NCI-H748 (cell line): ENCODE measurements around the gene GRID1.

Source experiments
- DNase-seq: peaks from one replicate; lab custom pipeline; 2025; ENCODE audit not compliant: unreplicated experiment; lab: John Stamatoyannopoulos, UW

Gene GRID1

GRCh38 chr10:86295351-86295750 lies 71.2 kb downstream of the GRID1 start:
- no peak for DNase-seq

- DNase-seq = no peak
These were observed 72.0 kb downstream of the GRID1 start for GRCh38 chr10:86294346-86295265.

GRCh38 chr10:86293396-86293791 lies 73.2 kb downstream of the GRID1 start:
- DNase-seq = no peak

- DNase-seq = no peak
These were observed 73.9 kb downstream of the GRID1 start for GRCh38 chr10:86292462-86293395.

- no peak for DNase-seq
These were observed 74.8 kb downstream of the GRID1 start for GRCh38 chr10:86291616-86292340.

GRCh38 chr10:86290933-86291615 lies 75.5 kb downstream of the GRID1 start:
- no peak for DNase-seq

GRCh38 chr10:86289577-86289868 lies 77.1 kb downstream of the GRID1 start:
- no peak for DNase-seq

- no peak for DNase-seq
These were observed 77.7 kb downstream of the GRID1 start for GRCh38 chr10:86288695-86289576.

GRCh38 chr10:86287966-86288579 lies 78.5 kb downstream of the GRID1 start:
- DNase-seq = no peak

GRCh38 chr10:86287110-86287793 lies 79.3 kb downstream of the GRID1 start:
- DNase-seq = no peak

GRCh38 chr10:86286236-86287109 lies 80.1 kb downstream of the GRID1 start:
- DNase-seq = no peak

GRCh38 chr10:86285136-86285790 lies 81.3 kb downstream of the GRID1 start:
- peak; percentile 73 for DNase-seq

- DNase-seq = no peak
These were observed 82.1 kb downstream of the GRID1 start for GRCh38 chr10:86284355-86285105.

GRCh38 chr10:86283466-86284287 lies 82.9 kb downstream of the GRID1 start:
- DNase-seq = no peak

- DNase-seq = no peak
These were observed 83.7 kb downstream of the GRID1 start for GRCh38 chr10:86282664-86283465.
